Ovary (tissue), 3 donors: ENCODE data around the gene TCTA.

Experiments used
- EP300 ChIP-seq: sonication (generic); formaldehyde crosslinking; IDR thresholded peaks from one replicate; pipeline ENCODE4 v1.6.1; 2017; ENCODE audit warnings: antibody characterized with exemption
- POLR2A ChIP-seq: fragments of 450-650 bp; IDR thresholded peaks from one replicate; pipeline ENCODE4 v1.6.1; 2017; ENCODE audit warnings: antibody characterized with exemption, mild to moderate bottlenecking, moderate library complexity
- TF ChIP-seq, protein P1 (sequence below), 3 donors: fragments of 450-650 bp in 2 of 3; fragments of 200-600 bp in 1 of 3; IDR thresholded peaks; one replicate each; pipeline versions ENCODE4 v1.5.1 to v1.8.0; 2016 to 2022; ENCODE audit warnings: antibody characterized with exemption in 3 of 3, mild to moderate bottlenecking in 1 of 3
- donor health status: DM: no; HTN: no; CAD: no.

DNA sequence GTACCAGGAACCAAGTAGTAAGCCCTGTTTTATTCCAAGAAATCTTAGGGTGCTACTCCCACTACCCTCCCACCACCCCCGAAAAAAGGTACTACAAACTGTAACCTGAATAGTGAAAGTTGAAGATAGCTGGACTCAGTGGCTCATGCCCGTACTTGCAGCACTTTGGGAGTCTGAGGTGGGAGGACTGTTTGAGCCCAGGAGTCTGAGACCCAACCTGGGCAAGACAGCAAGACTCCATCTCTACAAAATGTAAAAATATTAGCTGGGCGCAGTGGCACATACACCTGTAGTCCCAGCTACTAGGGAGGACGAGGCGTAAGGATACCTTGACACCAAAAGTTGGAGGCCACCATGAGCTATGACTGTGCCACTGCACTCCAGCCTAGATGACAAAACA, 8.3 kb upstream of the TCTA start:
- TF ChIP-seq POLR2A, result no peak
- TF ChIP-seq, protein P1, sequence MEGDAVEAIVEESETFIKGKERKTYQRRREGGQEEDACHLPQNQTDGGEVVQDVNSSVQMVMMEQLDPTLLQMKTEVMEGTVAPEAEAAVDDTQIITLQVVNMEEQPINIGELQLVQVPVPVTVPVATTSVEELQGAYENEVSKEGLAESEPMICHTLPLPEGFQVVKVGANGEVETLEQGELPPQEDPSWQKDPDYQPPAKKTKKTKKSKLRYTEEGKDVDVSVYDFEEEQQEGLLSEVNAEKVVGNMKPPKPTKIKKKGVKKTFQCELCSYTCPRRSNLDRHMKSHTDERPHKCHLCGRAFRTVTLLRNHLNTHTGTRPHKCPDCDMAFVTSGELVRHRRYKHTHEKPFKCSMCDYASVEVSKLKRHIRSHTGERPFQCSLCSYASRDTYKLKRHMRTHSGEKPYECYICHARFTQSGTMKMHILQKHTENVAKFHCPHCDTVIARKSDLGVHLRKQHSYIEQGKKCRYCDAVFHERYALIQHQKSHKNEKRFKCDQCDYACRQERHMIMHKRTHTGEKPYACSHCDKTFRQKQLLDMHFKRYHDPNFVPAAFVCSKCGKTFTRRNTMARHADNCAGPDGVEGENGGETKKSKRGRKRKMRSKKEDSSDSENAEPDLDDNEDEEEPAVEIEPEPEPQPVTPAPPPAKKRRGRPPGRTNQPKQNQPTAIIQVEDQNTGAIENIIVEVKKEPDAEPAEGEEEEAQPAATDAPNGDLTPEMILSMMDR (IDR thresholded peaks at IDR 0.05), result no peak
- TF ChIP-seq EP300, result no peak
